NOMO-1 treated with DMSO at 0.1 percent for 48 hours (cell line): ENCODE results near the gene ARL15.

ENCODE experiments used
- DNase-seq: peaks from one replicate; lab custom pipeline; 2025; ENCODE audit not compliant: unreplicated experiment; lab: John Stamatoyannopoulos, UW

The ARL15 gene

DNA sequence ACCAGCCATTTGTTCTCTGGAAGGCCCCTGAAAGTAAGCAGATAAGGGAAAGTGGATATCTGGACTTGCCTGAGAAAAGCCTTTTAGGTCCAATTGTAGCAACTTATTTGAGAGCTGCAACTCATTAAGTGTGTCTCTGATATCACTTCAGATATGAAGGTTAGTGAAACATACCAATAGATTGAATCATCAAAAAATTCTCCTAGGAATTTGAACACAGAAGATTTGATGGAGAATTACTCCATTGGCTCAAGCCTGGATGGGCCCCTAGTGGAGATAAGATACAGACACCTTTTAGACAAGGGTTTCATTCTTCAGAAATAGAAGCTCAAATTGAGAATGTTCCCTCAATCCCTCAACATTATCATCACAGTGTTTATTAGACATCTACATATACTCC, 393.3 kb downstream of the ARL15 start:
- DNase-seq, result no peak

DNA sequence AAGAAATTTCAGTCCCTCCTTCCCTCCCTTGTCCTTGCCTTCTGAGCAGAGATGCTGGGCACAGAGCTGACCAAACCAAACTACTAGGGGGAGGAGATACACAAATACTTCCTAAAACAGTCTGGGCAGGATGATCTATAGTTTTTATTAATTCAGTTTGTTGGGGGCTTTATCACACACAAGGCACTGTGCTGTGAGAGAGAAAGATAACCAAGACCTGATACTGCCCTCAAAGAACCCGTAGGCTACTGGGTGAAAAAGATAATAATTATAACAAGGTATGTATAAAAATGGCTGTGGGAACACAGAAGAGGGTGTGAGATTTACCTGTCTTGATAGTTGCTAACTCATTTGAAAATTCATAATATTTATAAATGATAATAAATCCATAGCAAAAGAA, 395.3 kb downstream of the ARL15 start:
- DNase-seq, result no peak

DNA sequence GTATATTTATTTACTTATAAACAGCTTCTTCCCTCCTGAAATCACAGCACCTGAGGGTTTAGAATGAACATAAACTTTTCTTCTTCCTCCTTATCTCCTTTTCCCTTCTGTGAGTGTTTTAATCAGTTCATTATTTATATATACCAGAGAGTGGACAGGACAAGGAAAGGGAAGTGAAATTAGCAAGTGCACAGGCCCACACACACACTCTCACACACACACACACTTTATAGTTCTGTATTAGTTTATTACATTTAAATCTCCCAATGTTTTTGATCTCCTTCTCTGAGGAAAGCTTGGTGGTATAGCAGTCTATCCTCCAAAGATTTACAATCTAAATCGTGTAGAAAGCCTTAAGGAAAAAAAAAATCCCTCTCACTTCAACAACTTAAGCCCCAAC, 396.4 kb downstream of the ARL15 start:
- DNase-seq, result peak; percentile 20

DNA sequence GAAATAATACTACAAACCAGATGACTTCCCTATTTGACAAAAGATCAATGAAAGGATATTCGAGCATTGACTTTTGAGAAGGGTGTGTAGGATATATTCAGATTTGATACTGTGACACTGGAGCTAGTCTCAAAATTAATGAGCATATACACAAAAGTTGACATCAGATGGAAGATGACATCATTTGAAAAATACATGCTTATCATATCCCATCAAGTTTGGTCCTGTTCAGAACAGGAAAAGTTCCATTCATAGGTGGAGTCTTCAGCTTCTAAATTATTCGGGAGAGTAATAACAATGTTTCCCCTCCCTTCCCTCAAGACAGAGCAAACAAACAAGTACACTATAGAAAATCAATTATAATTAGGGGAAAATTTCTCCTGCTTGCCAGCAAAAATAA, 401.6 kb downstream of the ARL15 start:
- DNase-seq, result no peak

DNA sequence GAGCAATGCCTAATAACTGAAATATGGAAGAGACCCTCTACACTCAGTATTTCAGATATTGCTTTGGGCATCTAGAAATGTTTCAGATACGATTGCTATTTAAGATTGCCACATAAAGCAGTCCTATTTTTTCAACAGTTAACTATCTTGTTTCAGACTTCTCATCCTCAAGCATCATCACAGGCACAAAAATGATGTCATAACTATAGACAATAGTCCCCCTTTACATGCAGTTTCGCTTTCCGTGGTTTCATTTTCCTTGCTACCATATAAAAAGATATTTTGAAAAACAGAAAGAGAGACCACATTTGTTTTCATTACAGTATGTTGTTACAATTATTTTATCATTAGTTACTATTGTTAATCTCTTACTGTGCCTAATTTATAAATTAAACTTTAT, 402.5 kb downstream of the ARL15 start:
- no peak for DNase-seq

DNA sequence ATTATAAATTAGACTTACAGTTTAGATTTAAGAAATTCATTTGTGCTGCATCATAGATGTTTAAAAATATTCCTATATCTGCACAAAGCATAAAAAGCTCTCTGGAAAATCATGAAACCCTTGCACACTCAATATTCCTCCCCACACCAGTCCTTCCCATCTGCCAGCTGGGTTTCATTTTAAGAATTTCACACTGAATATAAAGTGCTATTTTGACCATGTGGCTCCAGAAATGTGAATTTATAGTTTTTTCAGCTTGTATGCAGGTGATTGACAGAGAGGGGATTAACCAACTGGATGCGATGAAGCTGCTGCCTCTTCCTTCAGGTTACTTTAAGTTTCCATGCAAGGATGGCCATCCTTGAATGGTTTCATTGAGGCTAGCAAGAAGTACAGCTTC, 403.6 kb downstream of the ARL15 start:
- no peak for DNase-seq

DNA sequence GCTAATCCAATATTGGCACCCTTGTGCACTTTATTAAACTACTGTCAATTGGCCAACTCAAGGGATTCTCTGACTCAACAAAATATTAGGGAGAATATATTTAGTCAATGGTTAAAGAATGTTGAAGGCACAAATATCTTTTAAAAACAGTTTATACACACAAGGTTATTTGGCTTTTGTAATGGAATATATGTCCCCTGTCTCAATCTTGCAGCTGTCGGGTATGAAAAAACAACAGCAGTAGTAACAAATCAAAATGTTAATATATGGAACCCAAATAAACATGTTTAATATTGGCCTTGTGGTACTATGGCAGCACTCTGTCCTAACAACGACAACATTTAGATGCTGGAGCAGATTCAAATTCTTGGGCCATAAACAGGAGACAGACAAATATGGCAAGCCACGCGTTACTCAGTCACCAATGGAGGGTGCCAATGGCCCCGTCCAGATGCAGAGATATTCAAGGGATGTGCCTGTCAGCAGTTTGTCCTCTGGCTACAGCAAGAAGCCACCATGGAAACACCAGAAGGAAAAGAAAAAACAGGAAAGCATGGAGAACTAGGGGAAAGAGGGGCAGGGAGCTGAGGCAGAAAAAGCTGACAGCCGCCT, 408.0 kb downstream of the ARL15 start:
- DNase-seq, result no peak

DNA sequence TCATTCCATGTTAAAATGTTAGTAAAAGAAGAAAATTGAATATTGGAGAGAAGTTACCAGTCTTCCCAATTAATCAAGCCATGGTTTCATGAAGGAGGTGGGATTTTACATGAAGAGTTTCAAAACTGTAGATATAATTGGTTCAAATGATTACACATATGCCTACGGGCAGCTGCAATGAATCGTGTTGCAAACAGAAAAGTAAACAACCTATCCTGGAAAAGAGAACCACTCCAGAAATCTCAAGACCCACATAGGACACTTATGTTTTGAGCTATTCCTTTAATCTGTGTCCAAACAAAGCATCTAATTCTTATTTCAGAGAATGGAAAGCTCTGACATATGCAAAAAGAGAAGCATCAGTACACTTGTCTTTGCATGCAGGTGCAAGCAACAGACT, 409.7 kb downstream of the ARL15 start:
- no peak for DNase-seq

DNA sequence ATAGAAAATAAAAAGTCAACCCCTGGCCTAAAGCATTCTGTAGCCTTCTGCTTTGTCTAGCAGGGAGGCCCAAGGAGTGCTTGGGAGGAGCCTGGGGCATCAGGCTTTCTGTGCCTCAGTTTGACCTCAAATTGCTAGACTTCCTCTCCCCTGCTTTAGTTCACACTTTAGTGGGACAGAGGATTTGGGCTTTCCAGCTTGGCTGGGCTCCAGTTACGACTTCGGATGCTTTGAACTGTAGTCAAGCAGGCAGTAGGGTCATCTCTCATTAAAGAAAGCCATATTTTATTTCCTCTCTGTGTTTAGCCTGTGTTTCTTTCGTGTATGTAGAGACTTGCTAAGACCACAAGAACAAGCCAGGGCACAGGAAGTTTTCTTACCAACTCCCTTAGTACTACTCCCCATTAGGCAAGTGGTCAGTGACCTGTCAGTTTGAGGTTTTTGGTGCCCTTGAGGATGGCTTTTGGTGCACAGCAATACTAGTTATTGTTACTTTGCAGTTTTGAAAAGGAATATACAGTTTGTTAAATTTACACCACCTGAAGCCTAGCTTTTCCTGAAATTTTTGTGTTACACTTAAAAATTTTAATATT, 415.2 kb downstream of the ARL15 start:
- DNase-seq, result no peak

DNA sequence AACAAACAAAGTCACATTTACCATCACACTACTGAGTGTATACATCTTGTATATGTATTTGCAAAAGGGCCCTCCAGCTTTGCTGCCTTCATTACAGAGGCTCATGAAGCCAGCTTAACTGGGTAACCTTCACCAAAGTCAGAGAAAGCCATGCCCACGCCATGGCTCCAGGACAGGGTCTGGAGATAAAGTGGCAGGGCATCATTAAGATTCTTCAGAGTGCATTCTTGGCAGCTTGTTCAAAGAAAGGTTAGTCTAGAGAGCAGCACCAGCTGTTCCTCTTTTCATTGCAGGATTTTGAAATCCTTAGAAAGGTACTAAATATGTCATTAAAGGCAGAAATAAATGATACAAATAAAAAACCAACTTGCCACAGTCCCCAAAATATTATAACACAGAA, 416.7 kb downstream of the ARL15 start:
- no peak for DNase-seq

DNA sequence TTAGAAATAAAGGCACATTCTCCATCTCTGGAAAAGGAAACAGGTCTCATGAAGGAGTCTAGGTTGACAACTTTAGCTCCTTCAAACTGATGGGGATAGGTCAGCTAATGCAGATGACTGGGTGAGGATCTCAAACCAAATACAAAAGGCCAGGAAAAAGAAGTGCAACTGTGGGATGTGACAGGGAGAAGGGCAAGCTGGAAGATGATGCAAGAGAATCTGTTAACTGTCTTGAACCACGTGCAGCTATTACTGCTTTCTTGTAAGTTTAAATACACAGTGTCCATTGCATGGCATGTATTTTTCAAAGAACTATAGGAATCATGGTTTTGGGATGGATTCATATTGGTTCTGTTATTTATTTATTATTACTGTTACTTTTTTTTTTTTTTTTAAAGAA, 418.1 kb downstream of the ARL15 start:
- DNase-seq, result no peak

DNA sequence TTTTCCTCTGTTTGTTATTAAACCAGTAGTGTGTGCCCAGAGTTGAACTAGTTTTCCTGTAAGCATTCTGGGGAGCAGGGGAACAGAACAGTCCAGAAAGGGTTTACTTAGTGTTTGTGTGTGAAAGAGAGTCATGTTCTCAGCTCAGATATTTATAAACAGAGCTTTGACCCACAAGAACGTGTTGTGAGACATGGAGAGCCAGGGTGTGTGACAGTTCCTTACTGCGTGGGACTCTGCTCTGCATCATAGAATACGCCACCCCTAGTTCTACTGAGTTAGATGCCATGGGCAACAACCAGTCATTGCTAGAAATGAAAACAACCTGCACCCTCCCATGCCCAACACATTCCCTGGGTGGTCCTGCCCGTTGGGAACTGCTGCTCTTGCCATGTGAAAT, 419.2 kb downstream of the ARL15 start:
- no peak for DNase-seq

DNA sequence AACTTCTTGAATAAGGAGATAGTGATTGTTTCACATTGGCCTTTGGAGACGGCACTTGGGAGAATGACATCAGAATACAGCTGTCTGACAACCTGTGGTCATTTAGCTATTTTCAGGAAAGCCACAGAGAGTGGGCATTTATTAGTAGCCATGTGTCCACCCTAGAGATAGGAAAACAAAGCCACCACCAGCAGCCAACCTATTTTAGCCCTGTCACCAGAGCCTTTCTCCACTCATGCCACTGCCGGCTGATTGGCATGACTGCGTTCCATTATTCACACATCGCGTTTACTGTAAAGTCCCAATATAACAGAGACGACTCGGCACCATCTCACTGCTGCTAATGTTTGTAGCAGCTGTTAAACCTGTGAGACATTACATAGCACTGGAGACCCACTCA, 419.9 kb downstream of the ARL15 start:
- no peak for DNase-seq

DNA sequence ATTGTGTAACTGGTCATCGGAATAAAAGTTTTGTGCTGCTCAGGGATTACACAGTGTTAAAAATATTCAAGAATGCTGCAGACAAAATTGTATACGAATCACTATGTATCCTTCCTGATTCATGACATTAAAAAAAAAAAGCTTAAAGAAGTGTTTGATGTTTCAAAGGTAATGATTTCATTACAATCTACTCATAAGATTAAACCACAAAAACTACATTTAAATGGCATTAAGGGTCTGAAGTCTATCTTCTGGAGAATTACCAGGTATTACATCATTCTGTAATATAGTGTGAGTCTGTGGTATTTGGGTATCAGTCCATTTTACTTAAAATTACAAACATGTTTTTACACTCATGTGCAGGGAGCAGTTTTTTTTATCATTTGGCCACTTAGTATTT, 425.5 kb downstream of the ARL15 start:
- no peak for DNase-seq

DNA sequence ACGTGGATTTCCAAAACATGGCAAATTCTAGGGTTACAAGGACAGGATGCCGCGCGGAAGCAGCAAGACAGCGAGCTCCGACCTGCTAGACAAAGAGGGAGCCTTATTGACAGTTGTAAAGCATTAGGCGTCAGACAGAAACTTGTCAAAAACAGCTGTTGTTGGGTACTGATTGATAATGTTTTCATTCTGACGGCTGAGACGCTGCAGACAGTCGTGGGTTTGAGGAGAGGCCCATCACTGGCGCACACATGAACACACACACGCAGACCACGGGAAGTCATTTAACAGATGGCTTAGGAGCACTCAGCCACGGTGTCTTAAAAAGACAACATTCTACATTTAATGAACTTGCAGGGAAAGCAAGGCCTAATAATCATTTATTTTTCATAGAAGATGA, 426.0 kb downstream of the ARL15 start:
- no peak for DNase-seq

DNA sequence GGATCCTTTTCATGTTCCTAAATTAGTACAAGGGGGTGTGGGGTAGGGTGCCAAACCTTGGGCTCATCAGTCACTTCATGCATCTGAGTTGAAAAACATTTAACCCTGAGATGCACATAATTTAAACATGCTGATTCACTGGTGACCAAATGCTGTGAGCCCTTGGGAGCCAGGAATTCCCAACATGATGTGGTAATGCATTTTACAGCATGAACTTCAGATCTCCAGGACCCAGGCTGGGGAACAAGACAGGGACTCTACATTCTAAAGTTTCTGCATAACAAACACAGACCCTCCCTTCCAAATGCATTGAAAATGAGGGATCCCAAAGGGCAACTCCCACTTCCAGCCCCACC, 427.7 kb downstream of the ARL15 start:
- DNase-seq, result no peak

DNA sequence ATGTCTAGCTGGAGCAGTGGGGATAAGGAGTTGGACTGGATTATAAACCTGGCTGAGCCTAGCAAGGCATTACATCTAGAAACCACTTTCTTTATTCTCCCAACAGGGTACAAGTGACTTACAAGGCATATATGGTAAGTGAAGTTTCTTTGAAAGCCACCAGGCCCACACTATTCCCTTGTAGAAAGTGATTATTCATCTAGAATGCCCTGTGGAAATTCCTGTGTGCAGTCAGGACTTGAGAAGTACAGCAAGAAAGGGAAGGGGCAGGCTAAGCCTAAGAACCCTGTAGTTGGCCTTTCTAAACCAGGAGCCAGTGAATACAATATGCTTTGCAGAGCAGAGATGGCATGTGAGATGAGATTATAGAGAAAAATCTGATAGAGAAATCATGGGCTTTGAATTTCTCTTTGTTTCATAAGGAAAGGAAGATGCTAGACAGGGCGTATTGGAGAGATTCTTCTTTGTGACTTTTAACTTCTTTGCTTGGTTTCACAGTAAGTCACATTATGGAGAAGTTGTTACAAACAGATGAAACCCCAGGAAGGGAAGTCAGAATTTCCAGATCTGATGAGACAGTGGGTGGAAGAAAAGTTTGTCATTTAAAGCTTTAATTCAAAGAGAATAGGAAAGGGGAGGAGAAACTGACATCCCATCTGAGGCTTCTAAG, 428.2 kb downstream of the ARL15 start:
- no peak for DNase-seq

DNA sequence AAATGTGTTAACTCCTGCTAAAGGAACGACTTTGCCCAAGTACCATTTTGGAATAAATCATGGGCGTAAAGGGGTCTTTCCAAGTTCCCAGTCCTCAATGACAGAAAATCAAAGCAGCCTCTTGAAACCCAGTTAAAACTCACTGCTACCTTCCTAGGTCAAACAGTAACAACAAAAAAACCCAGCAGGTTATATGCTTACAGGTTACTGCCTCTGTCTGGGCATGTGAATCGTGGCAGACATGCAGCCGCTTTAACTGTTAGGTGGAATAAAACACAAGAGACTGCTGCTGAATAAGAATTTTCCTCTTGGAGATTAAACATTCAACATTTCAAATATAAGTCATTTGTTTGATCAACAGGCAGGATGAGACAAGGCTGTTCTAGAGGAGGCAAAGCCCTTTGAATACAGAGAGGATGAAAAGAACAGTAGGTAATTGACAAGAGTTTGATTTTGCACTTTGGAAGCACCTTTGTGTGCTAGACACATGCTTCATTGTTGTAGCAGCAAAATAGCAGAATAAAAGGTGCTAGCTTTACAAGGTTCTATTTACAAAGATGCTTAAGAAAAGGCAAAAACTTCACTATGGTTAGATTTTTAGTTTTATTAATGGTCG, 430.6 kb downstream of the ARL15 start:
- DNase-seq, result no peak

DNA sequence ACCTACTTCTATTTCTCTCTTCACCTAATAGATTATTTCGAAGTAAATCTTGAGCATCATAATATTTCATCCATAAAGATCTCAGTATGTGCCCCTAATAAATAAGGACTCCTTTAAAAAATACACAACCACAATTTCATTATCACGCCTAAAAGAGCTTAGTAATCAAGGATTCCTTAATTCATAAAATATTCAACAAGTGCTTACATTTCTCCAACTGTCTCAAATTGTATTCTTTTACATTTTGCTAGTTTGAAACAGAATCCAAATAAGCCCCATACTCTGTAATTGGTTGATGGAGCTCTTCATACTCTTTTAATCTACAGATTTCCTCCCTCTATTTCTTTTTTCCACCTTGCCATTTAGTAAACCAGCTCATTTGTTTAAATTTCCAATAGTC, 432.4 kb downstream of the ARL15 start:
- no peak for DNase-seq

DNA sequence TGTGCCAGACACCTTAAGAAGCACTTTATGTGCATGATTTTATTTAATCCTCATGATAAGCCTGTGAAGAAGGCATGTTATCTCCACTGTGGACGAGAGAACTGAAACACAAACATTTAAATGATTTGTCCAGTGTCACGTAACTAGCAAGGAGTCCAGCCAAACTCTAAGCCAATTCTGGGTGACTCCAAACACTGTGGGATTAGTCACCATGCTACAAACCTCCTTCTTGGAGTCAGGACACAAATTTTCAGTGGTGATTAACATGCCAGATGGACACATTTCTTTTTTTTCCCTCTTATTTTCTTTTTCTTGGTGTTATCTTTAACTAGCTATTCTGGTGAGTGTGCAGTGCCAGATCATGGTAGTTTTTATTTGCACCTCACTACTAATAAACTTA, 433.1 kb downstream of the ARL15 start:
- DNase-seq, result no peak

DNA sequence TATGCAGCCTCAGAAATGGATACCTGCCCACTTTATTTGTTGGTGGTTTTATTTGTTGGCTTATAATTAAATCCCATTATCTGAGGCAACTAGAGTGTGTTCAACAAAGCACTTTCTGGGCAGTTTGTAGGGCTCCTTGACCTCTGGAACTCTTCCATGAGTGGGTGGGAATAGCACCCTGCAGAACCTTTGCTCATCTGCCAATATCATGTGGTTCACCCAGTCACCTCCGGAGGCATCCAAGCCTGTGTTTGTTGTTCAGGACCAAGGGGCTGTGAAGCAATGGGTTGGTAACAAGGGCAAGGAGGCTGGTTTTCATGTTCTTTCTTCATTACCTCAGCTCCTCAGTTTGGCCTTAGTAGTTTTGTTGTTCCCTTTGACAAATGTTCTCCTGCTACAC, 436.0 kb downstream of the ARL15 start:
- DNase-seq, result no peak

DNA sequence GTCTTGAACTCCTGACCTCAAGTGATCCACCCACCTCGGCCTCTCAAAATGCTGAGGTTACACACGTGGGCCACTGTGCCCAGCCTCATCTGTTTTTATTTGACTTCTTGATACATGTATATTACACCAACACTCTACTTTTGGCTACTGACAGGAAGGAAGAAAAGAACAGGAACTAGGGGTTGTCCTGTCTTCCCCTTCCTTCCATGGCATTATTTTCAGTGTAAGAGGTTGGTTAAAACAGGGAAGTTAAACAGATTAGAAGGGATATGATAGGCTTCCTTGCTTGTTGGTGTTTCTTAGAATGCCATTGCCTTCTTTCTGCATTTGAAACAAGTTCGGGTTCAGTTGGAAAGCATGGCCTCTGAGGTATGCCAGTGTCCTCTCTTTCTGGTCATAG, 437.1 kb downstream of the ARL15 start:
- DNase-seq, result peak; percentile 3

DNA sequence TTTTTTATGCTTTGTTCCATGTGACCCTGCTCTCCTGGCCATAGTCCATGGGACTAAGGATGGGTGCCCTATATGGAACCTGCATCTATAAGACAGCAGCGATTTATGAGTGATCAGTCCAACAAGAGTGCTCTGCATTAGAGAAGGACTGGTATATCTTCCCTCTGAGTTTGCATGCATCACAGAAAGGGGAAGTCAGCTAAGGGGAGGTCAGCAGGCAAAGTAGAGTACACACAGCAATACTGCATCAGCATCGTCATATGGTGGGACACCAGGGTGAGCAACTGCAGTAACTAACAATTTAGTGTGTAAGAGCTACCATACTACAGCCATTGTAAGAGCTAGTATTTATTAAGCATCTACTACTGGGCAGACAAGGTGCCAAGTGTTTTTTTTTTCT, 438.6 kb downstream of the ARL15 start:
- DNase-seq, result no peak
